Transverse colon (tissue), 4 donors: Measurements from ENCODE around the gene CD22. TPM values are rescaled to one million over a fixed set of nuclear protein-coding genes. Genes with fewer than 3 reads are reported as not detected.
A peak's percentile ranks its signal among the peaks of the same experiment; 100 is the strongest.

ENCODE experiments used
- DNase-seq: peaks from one replicate; pipeline ENCODE4 v3.0.0-alpha.2; 2019
- H3K27ac ChIP-seq, 4 donors: fragments of 200-600 bp; sonication (generic); 2 replicates each; pipeline ENCODE4 v1.5.1; 2016 to 2018; ENCODE audit warnings: inconsistent platforms in 4 of 4
- H3K27me3 ChIP-seq: fragments of 200-600 bp; sonication (generic); 2 replicates; pipeline ENCODE4 v1.5.1; 2017; ENCODE audit warnings: inconsistent platforms
- H3K36me3 ChIP-seq, 4 donors: fragments of 200-600 bp; sonication (generic); 2 replicates each; pipeline ENCODE4 v1.5.1; 2017 to 2019; ENCODE audit warnings: inconsistent platforms in 4 of 4
- H3K4me1 ChIP-seq, 4 donors: fragments of 200-600 bp; sonication (generic); 2 replicates each; pipeline ENCODE4 v1.5.1; 2017 to 2020; ENCODE audit warnings: inconsistent platforms in 4 of 4
- H3K4me3 ChIP-seq, 4 donors: fragments of 200-600 bp; sonication (generic); 1 replicate in 1 of 4; 2 replicates in 3 of 4; pipeline versions ENCODE4 v1.5.1 to v1.6.1; 2017 to 2019; ENCODE audit warnings: inconsistent platforms in 4 of 4
- H3K9me3 ChIP-seq, 2 donors: fragments of 200-600 bp; sonication (generic); 2 replicates each; pipeline ENCODE4 v1.5.1; 2017 to 2019; ENCODE audit warnings: inconsistent platforms in 2 of 2
- CTCF ChIP-seq, 5 experiments: fragments of 200-600 bp in 3 of 5; fragments of 450-650 bp in 2 of 5; sonication (generic) in 3 of 5; IDR thresholded peaks; 1 replicate in 2 of 5; 2 replicates in 3 of 5; pipeline ENCODE4 v1.5.1; 2016 to 2017; ENCODE audit warnings: antibody characterized with exemption in 5 of 5, inconsistent platforms in 3 of 5, mild to moderate bottlenecking in 2 of 5, moderate library complexity in 1 of 5
- EP300 ChIP-seq: sonication (generic); formaldehyde crosslinking; IDR thresholded peaks from one replicate; pipeline ENCODE4 v1.6.1; 2017; ENCODE audit warnings: antibody characterized with exemption, low read depth
- POLR2A ChIP-seq: fragments of 450-650 bp; IDR thresholded peaks from one replicate; pipeline ENCODE4 v1.6.1; 2016; ENCODE audit warnings: antibody characterized with exemption, mild to moderate bottlenecking, moderate library complexity
- POLR2AphosphoS5 ChIP-seq, 3 donors: sonication (generic); formaldehyde crosslinking; IDR thresholded peaks; one replicate each; pipeline ENCODE4 v1.6.1; 2016; ENCODE audit warnings: antibody characterized with exemption in 3 of 3
- WGBS, 2 donors: methylation state at CpG; one replicate each; pipeline ENCODE4 v1.1.5; 2018; ENCODE audit warnings: low coverage in 1 of 2; 5-methylcytosine and 5-hydroxymethylcytosine counted together
- in situ Hi-C, 4 donors: fragments of 200-750 bp; cut with MboI; loops; one replicate each; pipeline versions ENCODE4 v1.15.0 to v1.15.1; 2017; ENCODE audit warnings: low sequenced_read_pairs in 3 of 4, low pct_ligation_motif_present in 1 of 4, low pct_unique_long_range_greater_than_20kb in 1 of 4
- intact Hi-C: fragments of 100-400 bp; cut with DNase I; formaldehyde crosslinking; loops from one replicate; pipeline ENCODE4 v1.15.1; 2023; ENCODE audit warnings: low total_unique reads
- total RNA-seq, 4 donors: library from RNA; depleted of rRNA; stranded (reverse); fragments of >200 nt; gene quantifications; one replicate each; pipeline ENCODE4 v1.1.0, GENCODE V29; 2016

The CD22 gene
- total RNA-seq, 4 donors from 2014 or later, result 4.4 to 27.7 (median 21.1) TPM; not detected in 1

- peaks cover 0 to 2% of the 10 kb centered on the region in 2 donors for H3K9me3 ChIP-seq
- TF ChIP-seq EP300, result no peak
- TF ChIP-seq CTCF (IDR thresholded peaks at IDR 0.05), result no peak
- TF ChIP-seq POLR2A, result no peak
- 0 to 36% methylated on average over 1 of the region's 1 CpG for WGBS, 2 donors
- H3K36me3 ChIP-seq, result no peaks in the 10 kb centered on the region
- in situ Hi-C loops (no loop called here), intact Hi-C loops (no loop called here)
- no peak for DNase-seq
- no peak overlapping the region for H3K4me3 ChIP-seq
- H3K4me1 ChIP-seq, result peaks cover 0 to 8% (median 2%) of the 10 kb centered on the region in 4 donors
- no peaks in the 10 kb centered on the region for H3K27me3 ChIP-seq
- H3K27ac ChIP-seq, result peak overlapping the region in 2 of 4 donors; percentile 34 to 41
Measured at GRCh38 chr19:35379992-35380391, 51.0 kb downstream of the CD22 start.

- Histone ChIP-seq H3K4me3 (no peak overlapping the region), H3K27me3 (no peaks in the 10 kb centered on the region), H3K27ac (peak overlapping the region in 2 of 4 donors; percentile 34 to 41), H3K9me3 (peaks cover under 1 to 4% of the 10 kb centered on the region in 2 donors), H3K4me1 (peaks cover 0 to 8% (median 2%) of the 10 kb centered on the region in 4 donors), H3K36me3 (no peaks in the 10 kb centered on the region)
- 41 to 69% methylated on average over 6 to 9 of the region's 9 CpGs for WGBS, 2 donors
- no peak for DNase-seq
- in situ Hi-C loops (no loop called here), intact Hi-C loops (no loop called here)
- TF ChIP-seq POLR2AphosphoS5 (IDR thresholded peaks at IDR 0.05) (no peak), EP300 (no peak)
Measured at GRCh38 chr19:35380450-35381124, 51.6 kb downstream of the CD22 start.

GRCh38 chr19:35381318-35381717 is 52.3 kb downstream of the CD22 start:
- peak overlapping the region in 1 of 4 donors; percentile 34 for H3K27ac ChIP-seq

GRCh38 chr19:35381926-35382325 is 52.9 kb downstream of the CD22 start:
- no peak overlapping the region for H3K27ac ChIP-seq
- H3K9me3 ChIP-seq, result peaks cover 10 to 11% of the 10 kb centered on the region in 2 donors
- intact Hi-C loops, result no loop called here
- no peaks in the 10 kb centered on the region for H3K27me3 ChIP-seq
- no peak for DNase-seq
- peaks cover 0 to 8% (median 2%) of the 10 kb centered on the region in 4 donors for H3K4me1 ChIP-seq
- H3K36me3 ChIP-seq, result no peaks in the 10 kb centered on the region
- no peak for TF ChIP-seq EP300
- no peak for TF ChIP-seq POLR2A
- TF ChIP-seq CTCF (IDR thresholded peaks at IDR 0.05), result no peak
- no peak for TF ChIP-seq POLR2AphosphoS5 (IDR thresholded peaks at IDR 0.05)
- 87 to 95% methylated on average over 5 to 6 of the region's 6 CpGs for WGBS, 2 donors
- no peak overlapping the region for H3K4me3 ChIP-seq
- in situ Hi-C loops, result no loop called here

More at GRCh38 chr19:35381318-35381717, 52.3 kb downstream of the CD22 start:
- no peak overlapping the region for H3K4me3 ChIP-seq
- WGBS, 2 donors, result 55 to 79% methylated on average over 3 of the region's 3 CpGs
- no peaks in the 10 kb centered on the region for H3K36me3 ChIP-seq
- intact Hi-C loops, result no loop called here
- in situ Hi-C loops, result no loop called here
- DNase-seq, result no peak
- H3K4me1 ChIP-seq, result peaks cover 0 to 8% (median 2%) of the 10 kb centered on the region in 4 donors
- peaks cover 8 to 10% of the 10 kb centered on the region in 2 donors for H3K9me3 ChIP-seq
- no peak for TF ChIP-seq POLR2AphosphoS5 (IDR thresholded peaks at IDR 0.05)
- TF ChIP-seq POLR2A, result no peak
- no peak for TF ChIP-seq CTCF (IDR thresholded peaks at IDR 0.05)
- TF ChIP-seq EP300, result no peak
- H3K27me3 ChIP-seq, result no peaks in the 10 kb centered on the region
